Large intestine (tissue), 3 donors: ENCODE data around the gene BLOC1S1. TPM values are rescaled to one million over a fixed set of nuclear protein-coding genes. Genes with fewer than 3 reads are reported as not detected.
A peak's percentile ranks its signal among the peaks of the same experiment; 100 is the strongest.

Experiments
- DNase-seq, 2 donors: peaks; one replicate each; pipeline versions ENCODE4 v3.0.0 to v3.0.0-alpha.2; 2013
- H3K27ac ChIP-seq: one replicate; pipeline ENCODE4 v1.5.1; 2013; ENCODE audit warnings: low read length
- H3K27me3 ChIP-seq: 2 replicates; pipeline ENCODE4 v1.6.1; 2013; ENCODE audit warnings: low read length; ENCODE audit not compliant: control insufficient read depth, insufficient read depth
- H3K36me3 ChIP-seq: 2 replicates; pipeline ENCODE4 v1.6.1; 2013; ENCODE audit warnings: low read length; ENCODE audit not compliant: control insufficient read depth, insufficient read depth
- H3K4me1 ChIP-seq: one replicate; pipeline ENCODE4 v1.6.1; 2013; ENCODE audit warnings: low read length; ENCODE audit not compliant: control insufficient read depth, insufficient read depth
- H3K4me3 ChIP-seq: one replicate; pipeline ENCODE4 v1.5.1; 2013; ENCODE audit warnings: low read length
- H3K9me3 ChIP-seq: one replicate; pipeline ENCODE4 v1.6.1; 2013; ENCODE audit warnings: mild to moderate bottlenecking, low read depth, low read length, moderate library complexity; ENCODE audit not compliant: control insufficient read depth
- WGBS: methylation state at CpG from one replicate; pipeline ENCODE4 v1.1.5; 2013; ENCODE audit warnings: low lambda C conversion rate; ENCODE audit not compliant: insufficient coverage; 5-methylcytosine and 5-hydroxymethylcytosine counted together
- polyA plus RNA-seq: library from polyadenylated mRNA; unstranded; fragments of 120-200 nt; gene quantifications from one replicate; pipeline ENCODE4 v1.2.1, GENCODE V29; 2013

BLOC1S1 gene
- polyA plus RNA-seq, 1 donor = 144 TPM

GRCh38 chr12:55727643-55728185 is 11.9 kb downstream of the BLOC1S1 start:
- H3K4me3 ChIP-seq = peak overlapping the region; percentile 96
- H3K9me3 ChIP-seq = no peaks in the 10 kb centered on the region
- peaks cover 46% of the 10 kb centered on the region for H3K4me1 ChIP-seq
- peak overlapping the region; percentile 97 for H3K27ac ChIP-seq
- peaks cover 44% of the 10 kb centered on the region for H3K36me3 ChIP-seq
- WGBS = no CpG with 5 or more reads among the region's 9 CpGs
- DNase-seq = peak in 1 of 2 donors; percentile 73
- no peaks in the 10 kb centered on the region for H3K27me3 ChIP-seq

- peaks cover 44% of the 10 kb centered on the region for H3K4me1 ChIP-seq
- no peaks in the 10 kb centered on the region for H3K9me3 ChIP-seq
- H3K27me3 ChIP-seq = no peaks in the 10 kb centered on the region
- DNase-seq = peak; percentile 72 to 84
- H3K36me3 ChIP-seq = peaks cover 38% of the 10 kb centered on the region
- WGBS = no CpG with 5 or more reads among the region's 61 CpGs
- peak overlapping the region; percentile 96 for H3K4me3 ChIP-seq
- peak overlapping the region; percentile 97 for H3K27ac ChIP-seq
Measured at GRCh38 chr12:55728186-55728938, 12.5 kb downstream of the BLOC1S1 start.

DNA sequence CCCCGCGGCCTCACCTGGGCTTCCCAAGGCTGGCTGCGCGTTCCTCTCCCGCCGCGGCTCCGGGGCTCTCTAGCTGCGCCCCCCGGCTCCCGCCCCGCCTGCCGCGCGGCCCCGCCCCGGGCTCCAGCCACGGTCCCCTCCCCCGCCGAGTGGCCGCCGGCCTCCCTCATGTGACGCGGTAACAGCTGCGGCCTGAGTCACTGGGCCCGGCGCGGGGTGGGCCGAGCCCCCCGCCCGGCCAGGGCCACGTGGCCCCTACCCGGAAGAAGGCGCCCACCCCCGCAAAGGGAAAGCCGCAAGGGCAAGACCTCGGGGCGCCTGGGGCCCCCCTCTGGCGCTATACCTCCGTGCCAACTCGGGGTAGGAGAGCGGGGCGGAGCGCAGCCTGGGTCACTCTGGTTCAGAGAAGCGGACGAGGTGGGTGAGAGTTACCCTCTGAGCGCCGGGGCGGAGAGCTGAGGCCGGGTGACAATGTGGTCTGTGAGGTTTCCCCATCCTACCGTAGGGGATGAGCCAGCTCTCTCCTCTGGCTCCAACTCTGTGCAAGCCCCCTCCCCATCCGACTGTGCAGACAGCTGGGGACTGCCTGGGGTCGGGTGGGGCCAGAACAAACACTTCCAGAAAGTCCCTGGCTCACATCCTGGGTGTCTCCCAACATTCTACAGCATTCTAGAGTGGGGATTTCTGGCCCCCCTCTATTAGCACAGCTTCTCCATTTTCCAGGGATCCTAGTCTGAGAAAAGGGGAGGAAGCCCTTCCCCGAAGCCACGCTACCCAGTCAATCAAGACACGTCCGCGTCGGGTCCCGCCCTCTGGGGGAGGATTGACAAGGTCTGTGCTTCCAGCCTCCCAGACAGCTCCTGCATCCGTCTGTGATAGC is 13.3 kb downstream of the BLOC1S1 start, which contains the start of gene CD63:
TSS of gene CD63 (minus strand) at position 71 of the 880 bp plus-strand sequence. CDS start 668 bp downstream, outside the sequence.
- peak within 1 kb of the TSS; percentile 96 for H3K4me3 ChIP-seq
- peak within 1 kb of the TSS; percentile 97 for H3K27ac ChIP-seq
- DNase-seq = peak; percentile 88 to 94
- H3K36me3 ChIP-seq = peaks cover 31% of the 10 kb centered on the region
- H3K9me3 ChIP-seq = no peaks in the 10 kb centered on the region
- H3K27me3 ChIP-seq = no peaks in the 10 kb centered on the region
- no CpG with 5 or more reads among the region's 61 CpGs for WGBS
- H3K4me1 ChIP-seq = peaks cover 36% of the 10 kb centered on the region

DNA sequence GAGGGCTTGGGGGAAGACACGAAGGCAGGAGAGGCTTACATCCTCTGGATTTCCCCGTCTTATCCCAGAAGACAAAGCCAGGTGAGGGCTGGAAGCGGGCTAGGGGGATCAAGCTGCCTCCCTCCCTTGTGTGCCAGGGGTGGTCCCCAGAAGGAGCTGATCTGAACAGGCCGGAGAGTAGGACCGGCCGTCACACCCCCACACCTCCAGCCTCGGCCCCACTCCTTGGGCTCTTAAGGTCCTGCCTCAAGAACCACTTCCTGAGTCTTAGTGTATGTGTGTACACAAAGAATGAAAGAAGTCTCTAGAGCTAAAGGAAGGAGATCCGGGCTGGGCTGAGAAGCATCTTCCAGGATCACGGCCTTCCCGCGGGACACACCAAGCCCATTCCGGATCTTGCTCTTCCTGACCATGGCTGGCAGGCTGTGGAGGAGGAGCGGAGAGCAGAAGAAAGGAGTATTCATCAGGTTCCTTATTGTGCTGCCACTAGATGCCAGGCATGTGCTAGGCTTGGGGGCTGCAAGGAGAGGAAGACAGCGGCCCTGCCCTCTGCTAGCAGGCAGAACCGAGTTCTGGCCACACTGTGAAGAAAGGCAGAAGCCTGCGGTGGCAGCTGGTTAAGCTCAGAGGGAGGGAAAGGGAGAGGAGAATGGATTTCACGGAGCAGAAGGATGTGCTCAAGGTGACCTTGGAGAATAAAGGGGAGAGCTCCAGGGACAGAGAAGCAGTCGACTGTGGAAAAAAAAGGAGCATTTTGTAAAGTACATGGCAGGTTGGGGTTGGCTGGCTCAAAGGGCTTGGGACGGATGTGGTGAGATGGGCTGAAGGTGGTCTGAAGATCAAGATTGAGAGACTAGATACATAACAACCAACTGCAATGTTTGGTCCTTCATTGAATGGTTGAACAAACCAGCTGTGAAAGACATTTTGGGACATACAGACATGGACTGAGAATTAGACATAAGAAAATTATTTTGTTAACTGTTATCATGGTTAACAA is 14.3 kb downstream of the BLOC1S1 start:
- Histone ChIP-seq H3K27ac (peak overlapping the region; percentile 97), H3K36me3 (peaks cover 21% of the 10 kb centered on the region), H3K4me3 (peak overlapping the region; percentile 96), H3K4me1 (peaks cover 31% of the 10 kb centered on the region), H3K9me3 (no peaks in the 10 kb centered on the region), H3K27me3 (no peaks in the 10 kb centered on the region)
- 58% methylated on average over 2 of the region's 19 CpGs for whole genome bisulfite sequencing
- DNase-seq = no peak

DNA sequence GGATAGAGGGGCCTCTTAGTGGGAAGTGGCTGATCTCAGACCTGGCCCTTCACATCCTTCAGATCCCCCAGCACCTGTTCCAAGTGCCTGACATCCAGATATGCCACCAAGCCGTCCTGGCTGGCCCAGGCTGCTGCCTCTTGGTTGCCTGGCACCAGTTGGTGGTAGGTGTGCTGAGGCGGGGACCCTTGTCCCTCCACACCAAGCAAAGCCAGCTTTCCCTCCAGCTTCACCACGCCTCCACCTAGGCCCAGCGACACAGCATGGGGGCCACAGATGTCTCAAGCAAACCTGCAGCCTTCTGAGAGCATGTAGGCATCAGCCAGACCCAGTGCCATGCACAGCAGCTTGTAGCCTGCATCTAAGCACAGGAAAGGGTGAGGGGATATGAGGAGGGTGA is 16.4 kb downstream of the BLOC1S1 start:
- no peak for DNase-seq
- no CpG with 5 or more reads among the region's 4 CpGs for WGBS

GRCh38 chr12:55733021-55733555 is 17.2 kb downstream of the BLOC1S1 start:
- no peak overlapping the region for H3K4me3 ChIP-seq
- H3K4me1 ChIP-seq = peaks cover 23% of the 10 kb centered on the region
- no peak for DNase-seq
- no peaks in the 10 kb centered on the region for H3K27me3 ChIP-seq
- no peaks in the 10 kb centered on the region for H3K9me3 ChIP-seq
- WGBS = no CpG with 5 or more reads among the region's 14 CpGs
- no peaks in the 10 kb centered on the region for H3K36me3 ChIP-seq
- H3K27ac ChIP-seq = no peak overlapping the region

More for the DNA sequence above, 16.4 kb downstream of the BLOC1S1 start:
- peaks cover 18% of the 10 kb centered on the region for H3K4me1 ChIP-seq
- no peak overlapping the region for H3K27ac ChIP-seq
- H3K27me3 ChIP-seq = no peaks in the 10 kb centered on the region
- H3K36me3 ChIP-seq = no peaks in the 10 kb centered on the region
- H3K4me3 ChIP-seq = no peak overlapping the region
- no peaks in the 10 kb centered on the region for H3K9me3 ChIP-seq

GRCh38 chr12:55733858-55734257 is 18.0 kb downstream of the BLOC1S1 start:
- no CpG with 5 or more reads among the region's 2 CpGs for WGBS
- Histone ChIP-seq H3K36me3 (no peaks in the 10 kb centered on the region), H3K27ac (no peak overlapping the region), H3K4me1 (peaks cover 25% of the 10 kb centered on the region), H3K9me3 (no peaks in the 10 kb centered on the region), H3K4me3 (no peak overlapping the region), H3K27me3 (no peaks in the 10 kb centered on the region)
- no peak for DNase-seq

DNA sequence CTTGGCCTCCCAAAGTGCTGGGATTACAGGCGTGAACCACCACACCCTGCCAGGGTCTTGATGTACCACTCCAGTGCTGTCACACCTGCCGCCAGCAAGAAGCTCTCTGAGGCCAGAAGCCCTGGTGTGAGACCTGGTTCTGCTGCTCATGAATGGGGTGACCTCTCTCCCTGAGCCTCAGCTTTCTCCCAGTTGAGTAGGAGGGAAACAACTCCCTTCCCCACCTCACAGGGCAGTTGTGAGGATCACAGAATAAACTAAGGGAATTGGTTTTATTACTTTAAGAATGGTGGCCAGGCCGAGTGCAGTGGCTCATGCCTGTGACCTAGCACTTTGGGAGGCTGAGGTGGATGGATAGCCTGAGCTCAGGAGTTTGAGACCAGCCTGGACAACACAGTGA is 18.7 kb downstream of the BLOC1S1 start:
- Histone ChIP-seq H3K4me1 (peaks cover 25% of the 10 kb centered on the region), H3K36me3 (no peaks in the 10 kb centered on the region), H3K27ac (no peak overlapping the region), H3K27me3 (no peaks in the 10 kb centered on the region), H3K9me3 (no peaks in the 10 kb centered on the region), H3K4me3 (no peak overlapping the region)
- WGBS = no CpG with 5 or more reads among the region's 3 CpGs
- DNase-seq = no peak

- no peak for DNase-seq
- Histone ChIP-seq H3K27me3 (no peaks in the 10 kb centered on the region), H3K4me1 (peaks cover 16% of the 10 kb centered on the region), H3K36me3 (no peaks in the 10 kb centered on the region), H3K27ac (no peak overlapping the region), H3K4me3 (no peak overlapping the region), H3K9me3 (no peaks in the 10 kb centered on the region)
- no CpG with 5 or more reads among the region's 3 CpGs for WGBS
Measured at GRCh38 chr12:55736076-55736475, 20.2 kb downstream of the BLOC1S1 start.
